Vagina (tissue), 2 donors: ENCODE data around the gene LYPD6.

Experiments
- POLR2A ChIP-seq, 2 donors: fragments of 450-650 bp; IDR thresholded peaks; one replicate each; pipeline ENCODE4 v1.6.1; 2017; ENCODE audit warnings: antibody characterized with exemption in 2 of 2, mild to moderate bottlenecking in 2 of 2, moderate library complexity in 2 of 2
- POLR2AphosphoS5 ChIP-seq, 2 donors: sonication (generic); formaldehyde crosslinking; IDR thresholded peaks; one replicate each; pipeline ENCODE4 v1.9.0; 2017; ENCODE audit warnings: antibody characterized with exemption in 2 of 2, mild to moderate bottlenecking in 2 of 2, low read depth in 1 of 2; ENCODE audit not compliant: insufficient read depth in 1 of 2
- TF ChIP-seq, protein P1 (sequence below), 3 experiments: fragments of 450-650 bp in 2 of 3; fragments of 200-600 bp in 1 of 3; sonication (generic) in 1 of 3; IDR thresholded peaks; one replicate each; pipeline ENCODE4 v1.5.1; 2017 to 2019; ENCODE audit warnings: antibody characterized with exemption in 3 of 3, mild to moderate bottlenecking in 2 of 3, moderate library complexity in 2 of 3

DNA sequence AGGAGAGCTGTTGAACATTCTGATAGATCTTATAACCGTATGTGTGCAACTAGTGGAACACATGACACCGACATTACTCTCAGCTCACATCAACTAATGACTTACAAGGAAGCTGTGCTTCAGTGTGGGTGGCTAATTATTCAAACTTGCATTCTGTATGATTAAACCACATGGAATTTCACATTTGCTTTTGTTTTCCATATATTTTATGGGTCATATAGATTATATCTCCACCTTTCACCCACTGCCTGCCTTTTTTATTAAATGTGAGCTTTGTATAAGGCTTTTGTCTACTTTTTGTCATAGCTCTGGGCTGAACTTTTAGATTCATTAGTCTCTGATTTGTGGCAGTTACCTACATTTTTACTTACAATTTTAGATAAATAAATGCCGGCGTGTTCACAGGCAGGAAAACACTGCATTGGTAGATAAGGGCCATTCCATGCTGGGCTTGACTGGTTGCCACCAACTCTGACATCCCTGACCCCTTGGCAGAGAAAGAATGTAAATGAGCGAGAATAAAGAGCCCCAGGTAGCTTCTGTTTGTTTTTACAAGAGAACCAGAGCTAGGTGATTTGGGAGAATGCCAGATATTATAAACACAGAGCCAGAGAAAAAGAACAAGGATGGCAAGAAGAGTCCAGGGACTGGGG is 35.7 kb downstream of the LYPD6 start:
- TF ChIP-seq POLR2A (IDR thresholded peaks at IDR 0.05) = no peak
- TF ChIP-seq, protein P1, sequence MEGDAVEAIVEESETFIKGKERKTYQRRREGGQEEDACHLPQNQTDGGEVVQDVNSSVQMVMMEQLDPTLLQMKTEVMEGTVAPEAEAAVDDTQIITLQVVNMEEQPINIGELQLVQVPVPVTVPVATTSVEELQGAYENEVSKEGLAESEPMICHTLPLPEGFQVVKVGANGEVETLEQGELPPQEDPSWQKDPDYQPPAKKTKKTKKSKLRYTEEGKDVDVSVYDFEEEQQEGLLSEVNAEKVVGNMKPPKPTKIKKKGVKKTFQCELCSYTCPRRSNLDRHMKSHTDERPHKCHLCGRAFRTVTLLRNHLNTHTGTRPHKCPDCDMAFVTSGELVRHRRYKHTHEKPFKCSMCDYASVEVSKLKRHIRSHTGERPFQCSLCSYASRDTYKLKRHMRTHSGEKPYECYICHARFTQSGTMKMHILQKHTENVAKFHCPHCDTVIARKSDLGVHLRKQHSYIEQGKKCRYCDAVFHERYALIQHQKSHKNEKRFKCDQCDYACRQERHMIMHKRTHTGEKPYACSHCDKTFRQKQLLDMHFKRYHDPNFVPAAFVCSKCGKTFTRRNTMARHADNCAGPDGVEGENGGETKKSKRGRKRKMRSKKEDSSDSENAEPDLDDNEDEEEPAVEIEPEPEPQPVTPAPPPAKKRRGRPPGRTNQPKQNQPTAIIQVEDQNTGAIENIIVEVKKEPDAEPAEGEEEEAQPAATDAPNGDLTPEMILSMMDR (IDR thresholded peaks at IDR 0.05) = no peak
- no peak for TF ChIP-seq POLR2AphosphoS5 (IDR thresholded peaks at IDR 0.05; ENCODE audit: insufficient read depth in 1 of 2, low read depth in 1 of 2)
